Anterior cingulate cortex (tissue), 58 donors: ENCODE results near the gene SLC24A4.

Experiments
- DNase-seq, 58 donors: peaks; one replicate each; lab custom pipeline; 2025; lab: John Stamatoyannopoulos, UW

SLC24A4 gene

GRCh38 chr14:92362781-92363235, 39.8 kb downstream of the SLC24A4 start:
- DNase-seq = peak in 44 of 58 donors; percentile 5 to 80 (median 36)

GRCh38 chr14:92366237-92366636, 43.3 kb downstream of the SLC24A4 start:
- DNase-seq = no peak

- no peak for DNase-seq
These were observed 45.0 kb downstream of the SLC24A4 start for GRCh38 chr14:92368001-92368400.

GRCh38 chr14:92369097-92369496, 46.1 kb downstream of the SLC24A4 start:
- DNase-seq = no peak

GRCh38 chr14:92372230-92372629, 49.3 kb downstream of the SLC24A4 start:
- DNase-seq = no peak

GRCh38 chr14:92373336-92373735, 50.4 kb downstream of the SLC24A4 start:
- DNase-seq = no peak

GRCh38 chr14:92380131-92380530, 57.2 kb downstream of the SLC24A4 start:
- no peak for DNase-seq

GRCh38 chr14:92380582-92380981, 57.6 kb downstream of the SLC24A4 start:
- no peak for DNase-seq

GRCh38 chr14:92382677-92383076, 59.7 kb downstream of the SLC24A4 start:
- no peak for DNase-seq

- DNase-seq = no peak
These were observed 60.8 kb downstream of the SLC24A4 start for GRCh38 chr14:92383805-92384204.

- no peak for DNase-seq
These were observed 61.6 kb downstream of the SLC24A4 start for GRCh38 chr14:92384461-92385133.

GRCh38 chr14:92385561-92385960, 62.6 kb downstream of the SLC24A4 start:
- DNase-seq = no peak

- DNase-seq = no peak
These were observed 63.2 kb downstream of the SLC24A4 start for GRCh38 chr14:92386165-92386564.

- no peak for DNase-seq
These were observed 63.7 kb downstream of the SLC24A4 start for GRCh38 chr14:92386637-92387036.

- DNase-seq = no peak
These were observed 64.6 kb downstream of the SLC24A4 start for GRCh38 chr14:92387578-92387977.

GRCh38 chr14:92389598-92390158, 66.7 kb downstream of the SLC24A4 start:
- no peak for DNase-seq

GRCh38 chr14:92391726-92392125, 68.8 kb downstream of the SLC24A4 start:
- no peak for DNase-seq

GRCh38 chr14:92392711-92393110, 69.7 kb downstream of the SLC24A4 start:
- no peak for DNase-seq

- DNase-seq = peak in 27 of 58 donors; percentile 6 to 73 (median 33)
These were observed 74.4 kb downstream of the SLC24A4 start for GRCh38 chr14:92397150-92397952.

- DNase-seq = no peak
These were observed 75.1 kb downstream of the SLC24A4 start for GRCh38 chr14:92397953-92398564.
